ENCODE measurements around the gene TMEM59L. TPM values are rescaled to one million over a fixed set of nuclear protein-coding genes. Genes with fewer than 3 reads are reported as not detected.

The TMEM59L gene
- total RNA-seq, 2 experiments from 2014 or later: not detected

DNA sequence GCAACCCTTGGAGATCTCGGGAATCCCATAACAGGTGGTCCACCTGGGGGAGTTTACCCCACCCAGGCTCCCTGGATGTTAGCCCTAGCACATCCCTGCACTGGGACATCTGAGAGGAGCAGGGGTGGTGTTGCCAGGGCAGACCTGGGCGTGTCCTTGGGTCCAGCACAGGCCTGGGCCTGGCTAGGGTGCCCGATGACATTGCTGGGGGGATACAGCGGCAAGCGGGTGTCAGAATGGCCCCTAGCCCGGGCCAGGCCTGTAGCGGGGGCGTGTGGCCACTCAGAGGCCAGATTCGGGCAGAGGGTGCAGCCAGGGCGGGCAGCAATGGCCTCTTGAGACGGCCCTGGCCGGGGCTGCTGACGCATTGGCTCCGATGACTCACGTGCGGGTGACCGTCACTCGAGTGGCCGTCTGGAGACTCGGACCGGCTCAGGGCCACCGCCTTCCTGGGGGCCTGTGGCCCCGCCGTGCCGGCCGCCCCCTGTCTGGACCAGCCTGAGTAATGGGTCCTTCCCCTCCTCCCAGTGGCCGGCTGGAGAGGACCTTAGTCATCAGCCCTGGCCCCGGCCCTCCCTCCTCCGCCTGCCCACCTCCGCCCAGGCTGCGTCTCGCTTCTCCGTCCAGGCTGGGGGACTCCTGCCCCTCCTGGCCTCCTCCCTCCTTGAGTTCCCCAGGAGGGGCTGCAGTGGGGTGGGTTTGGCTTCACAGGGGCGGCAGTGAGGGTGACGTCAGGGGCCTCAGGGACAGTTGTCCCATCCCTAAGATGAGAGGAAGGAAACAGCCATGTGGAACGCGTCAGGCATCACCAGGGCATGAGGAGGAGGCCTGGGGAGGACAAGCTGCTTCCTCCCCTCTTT lies 47.6 kb downstream of the TMEM59L start:
- CTCF ChIA-PET: interaction anchor here (1.0 kb wide), 1 partner anchor 187 kb away, joined by 3 read pairs; no protein-coding TSS in a partner anchor
- H3K27me3 Mint-ChIP-seq: no peaks in the 10 kb centered on the region
- DNase-seq: no peak
- no peaks in the 10 kb centered on the region for H3K36me3 Mint-ChIP-seq (ENCODE audit: low read depth)
- no peak overlapping the region for H3K4me3 Mint-ChIP-seq
- no peak for TF ChIP-seq CTCF (IDR thresholded peaks at IDR 0.05)
- peaks cover 10% of the 10 kb centered on the region for H3K4me1 Mint-ChIP-seq (ENCODE audit: low read depth)
- POLR2A ChIA-PET: no interaction called here
- H3K27ac Mint-ChIP-seq: no peak overlapping the region
- no peak for ATAC-seq
- no peaks in the 10 kb centered on the region for H3K9me3 Mint-ChIP-seq
- intact Hi-C loops (cut with micrococcal nuclease): no loop called here

- TF ChIP-seq CTCF (IDR thresholded peaks at IDR 0.05): no peak
- Mint-ChIP-seq H3K9me3 (no peaks in the 10 kb centered on the region), H3K36me3 (ENCODE audit: low read depth) (no peaks in the 10 kb centered on the region), H3K4me3 (no peak overlapping the region), H3K27ac (no peak overlapping the region), H3K4me1 (ENCODE audit: low read depth) (peaks cover 10% of the 10 kb centered on the region), H3K27me3 (no peaks in the 10 kb centered on the region)
- CTCF ChIA-PET: interaction anchor here (1.0 kb wide), 1 partner anchor 186 kb away, joined by 3 read pairs; no protein-coding TSS in a partner anchor
- POLR2A ChIA-PET: no interaction called here
- DNase-seq (no peak), ATAC-seq (no peak)
- intact Hi-C loops (cut with micrococcal nuclease): no loop called here
Measured at GRCh38 chr19:18660939-18661670, 48.4 kb downstream of the TMEM59L start.

GRCh38 chr19:18662972-18663732 lies 50.5 kb downstream of the TMEM59L start:
- peaks cover 3% of the 10 kb centered on the region for H3K36me3 Mint-ChIP-seq (ENCODE audit: low read depth)
- TF ChIP-seq CTCF (IDR thresholded peaks at IDR 0.05): no peak
- intact Hi-C loops (cut with micrococcal nuclease): no loop called here
- no peak overlapping the region for H3K27ac Mint-ChIP-seq
- ATAC-seq (no peak), DNase-seq (no peak)
- no peaks in the 10 kb centered on the region for H3K27me3 Mint-ChIP-seq
- H3K4me3 Mint-ChIP-seq: no peak overlapping the region
- ChIA-PET POLR2A (no interaction called here), CTCF (no interaction called here)
- no peaks in the 10 kb centered on the region for H3K9me3 Mint-ChIP-seq
- peaks cover 10% of the 10 kb centered on the region for H3K4me1 Mint-ChIP-seq (ENCODE audit: low read depth)

GRCh38 chr19:18663940-18664530 lies 51.4 kb downstream of the TMEM59L start:
- no peak for TF ChIP-seq CTCF (IDR thresholded peaks at IDR 0.05)
- Mint-ChIP-seq H3K27me3 (no peaks in the 10 kb centered on the region), H3K36me3 (ENCODE audit: low read depth) (peaks cover 3% of the 10 kb centered on the region), H3K9me3 (no peaks in the 10 kb centered on the region), H3K27ac (peak overlapping the region; percentile 55), H3K4me1 (ENCODE audit: low read depth) (peaks cover 6% of the 10 kb centered on the region), H3K4me3 (no peak overlapping the region)
- ChIA-PET CTCF (no interaction called here), POLR2A (interaction anchor here (0.8 kb wide), 1 partner anchor 145 kb away, joined by 3 read pairs; no protein-coding TSS in a partner anchor)
- ATAC-seq (peak; percentile 81), DNase-seq (peak; percentile 38)
- intact Hi-C loops (cut with micrococcal nuclease): no loop called here

Measured in activated CD8-positive, alpha-beta T cell treated with anti-CD3 and anti-CD28 coated beads for 36 hours (primary cell).